AG10803 (cell line): ENCODE measurements around the gene DLG4.
A peak's percentile ranks its signal among the peaks of the same experiment; 100 is the strongest.

Experiments
- DNase-seq: peaks from one replicate; pipeline ENCODE4 v3.0.0; 2010; ENCODE audit warnings: low read depth
- H3K4me3 ChIP-seq: 2 replicates; pipeline ENCODE4 v1.5.1; 2011; ENCODE audit warnings: mild to moderate bottlenecking, low read length, control low read depth
- TF ChIP-seq, protein P1 (sequence below): conservative IDR thresholded peaks from 2 replicates; pipeline ENCODE4 v1.5.1; 2011; ENCODE audit warnings: mild to moderate bottlenecking, low read length, control low read depth, inconsistent platforms

DLG4 gene

DNA sequence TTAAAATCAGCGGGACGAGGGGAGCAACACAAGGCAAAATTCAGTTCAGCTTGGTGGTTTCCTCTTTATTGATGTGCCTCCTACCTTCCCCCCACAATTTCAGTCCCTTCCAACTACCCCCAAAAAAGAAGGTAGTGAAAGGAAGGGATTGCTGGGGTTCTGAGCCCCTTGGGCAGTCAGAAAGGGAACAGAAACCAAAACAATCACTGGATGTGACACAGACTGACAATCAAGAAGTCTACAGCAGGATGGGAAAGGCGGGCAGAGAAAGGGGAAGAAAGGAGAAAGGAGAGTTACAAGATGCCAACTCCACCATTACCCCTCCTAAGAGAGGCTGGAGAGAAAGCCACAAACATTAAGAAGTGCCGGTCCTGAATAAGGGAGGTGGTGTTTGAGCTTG lies 20.7 kb upstream of the DLG4 start:
- no peak for DNase-seq
- TF ChIP-seq, protein P1, sequence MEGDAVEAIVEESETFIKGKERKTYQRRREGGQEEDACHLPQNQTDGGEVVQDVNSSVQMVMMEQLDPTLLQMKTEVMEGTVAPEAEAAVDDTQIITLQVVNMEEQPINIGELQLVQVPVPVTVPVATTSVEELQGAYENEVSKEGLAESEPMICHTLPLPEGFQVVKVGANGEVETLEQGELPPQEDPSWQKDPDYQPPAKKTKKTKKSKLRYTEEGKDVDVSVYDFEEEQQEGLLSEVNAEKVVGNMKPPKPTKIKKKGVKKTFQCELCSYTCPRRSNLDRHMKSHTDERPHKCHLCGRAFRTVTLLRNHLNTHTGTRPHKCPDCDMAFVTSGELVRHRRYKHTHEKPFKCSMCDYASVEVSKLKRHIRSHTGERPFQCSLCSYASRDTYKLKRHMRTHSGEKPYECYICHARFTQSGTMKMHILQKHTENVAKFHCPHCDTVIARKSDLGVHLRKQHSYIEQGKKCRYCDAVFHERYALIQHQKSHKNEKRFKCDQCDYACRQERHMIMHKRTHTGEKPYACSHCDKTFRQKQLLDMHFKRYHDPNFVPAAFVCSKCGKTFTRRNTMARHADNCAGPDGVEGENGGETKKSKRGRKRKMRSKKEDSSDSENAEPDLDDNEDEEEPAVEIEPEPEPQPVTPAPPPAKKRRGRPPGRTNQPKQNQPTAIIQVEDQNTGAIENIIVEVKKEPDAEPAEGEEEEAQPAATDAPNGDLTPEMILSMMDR = no peak
- H3K4me3 ChIP-seq = peak overlapping the region; percentile 100

DNA sequence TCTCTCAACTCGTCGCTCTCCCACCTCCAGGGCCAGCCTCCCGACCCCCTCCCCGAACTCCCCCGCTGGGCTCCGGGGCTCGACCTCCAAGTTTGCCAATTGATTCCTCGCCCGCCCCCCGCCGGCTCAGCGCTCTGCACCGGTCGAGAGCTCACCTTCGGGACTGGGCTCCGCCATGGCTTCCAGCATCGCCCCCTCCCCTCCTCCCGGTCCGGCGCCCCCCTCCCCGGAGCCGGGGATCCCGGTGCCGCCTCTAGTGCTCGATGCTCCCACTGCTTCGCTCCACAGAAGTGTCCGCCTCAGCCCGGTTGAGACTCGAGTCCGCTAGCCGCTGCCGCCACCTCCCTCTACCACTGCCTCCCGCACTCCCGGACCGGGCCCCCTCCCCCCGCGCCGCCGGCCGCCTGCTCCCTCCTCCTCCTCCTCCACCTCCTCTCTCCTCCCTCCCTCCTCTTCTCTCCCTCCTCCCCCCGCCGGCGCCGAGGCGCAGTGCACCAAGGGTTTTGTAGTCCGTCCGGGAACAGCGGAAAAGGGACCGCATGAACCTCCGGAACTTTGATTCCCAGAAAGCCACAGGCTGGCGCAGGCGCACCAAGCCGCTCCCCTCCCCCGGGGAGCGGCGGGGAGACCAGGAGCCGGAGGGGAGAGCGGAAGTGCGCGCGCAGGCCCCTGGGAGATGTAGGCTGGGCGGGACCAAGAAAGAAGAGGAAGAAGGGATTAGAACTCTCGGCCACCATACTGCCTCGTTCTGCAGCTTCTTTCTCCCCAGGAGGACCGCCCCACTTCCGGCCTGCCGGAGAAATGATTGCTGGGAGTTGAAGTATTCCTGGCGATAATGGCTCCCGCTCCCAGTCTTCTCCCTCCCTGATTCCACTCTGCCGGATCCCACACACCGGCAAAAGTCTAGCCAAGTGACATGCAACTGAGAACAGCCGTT lies 19.7 kb upstream of the DLG4 start, which contains the start of gene PHF23:
Gene PHF23 (minus strand): TSS at position 367 of the 937 bp plus-strand sequence. CDS start 178 bp downstream, at position 189.
- TF ChIP-seq, protein P1 = no peak
- peak within 1 kb of the TSS; percentile 100 for H3K4me3 ChIP-seq
- peak; percentile 99 for DNase-seq

DNA sequence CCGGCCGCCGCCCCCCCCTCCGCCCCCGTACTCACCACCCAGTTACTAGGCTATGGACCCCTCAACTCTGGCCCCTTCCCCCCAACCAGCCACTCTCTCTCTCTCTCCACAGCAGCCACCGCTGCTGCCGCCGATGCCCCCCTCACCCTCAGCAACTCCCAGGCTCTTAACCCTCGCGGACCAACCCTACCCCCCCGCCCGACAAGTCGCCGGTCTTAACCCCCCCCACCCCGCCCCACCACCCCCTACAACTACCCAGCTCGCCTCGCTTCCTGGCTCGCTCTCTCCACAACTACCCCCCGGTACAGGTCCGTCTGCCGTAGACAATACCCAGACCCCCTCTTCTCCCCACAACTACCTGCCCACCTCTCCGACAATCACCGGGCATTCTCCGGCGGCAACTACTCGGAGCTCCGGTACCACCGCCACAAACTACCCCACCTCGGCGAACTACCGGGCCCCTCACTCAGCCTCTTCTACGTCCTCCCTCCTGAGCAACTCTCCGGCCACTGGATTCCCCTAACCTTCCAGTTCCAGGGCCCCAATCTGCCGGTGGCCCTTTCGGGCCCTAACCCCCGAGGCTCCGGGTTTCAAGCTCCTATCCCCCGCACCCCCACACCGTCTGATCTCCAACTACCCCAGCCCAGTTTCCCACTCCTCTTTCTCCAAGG lies 18.9 kb upstream of the DLG4 start:
- peak; percentile 42 for DNase-seq
- TF ChIP-seq, protein P1 = no peak
- H3K4me3 ChIP-seq = peak overlapping the region; percentile 94

DNA sequence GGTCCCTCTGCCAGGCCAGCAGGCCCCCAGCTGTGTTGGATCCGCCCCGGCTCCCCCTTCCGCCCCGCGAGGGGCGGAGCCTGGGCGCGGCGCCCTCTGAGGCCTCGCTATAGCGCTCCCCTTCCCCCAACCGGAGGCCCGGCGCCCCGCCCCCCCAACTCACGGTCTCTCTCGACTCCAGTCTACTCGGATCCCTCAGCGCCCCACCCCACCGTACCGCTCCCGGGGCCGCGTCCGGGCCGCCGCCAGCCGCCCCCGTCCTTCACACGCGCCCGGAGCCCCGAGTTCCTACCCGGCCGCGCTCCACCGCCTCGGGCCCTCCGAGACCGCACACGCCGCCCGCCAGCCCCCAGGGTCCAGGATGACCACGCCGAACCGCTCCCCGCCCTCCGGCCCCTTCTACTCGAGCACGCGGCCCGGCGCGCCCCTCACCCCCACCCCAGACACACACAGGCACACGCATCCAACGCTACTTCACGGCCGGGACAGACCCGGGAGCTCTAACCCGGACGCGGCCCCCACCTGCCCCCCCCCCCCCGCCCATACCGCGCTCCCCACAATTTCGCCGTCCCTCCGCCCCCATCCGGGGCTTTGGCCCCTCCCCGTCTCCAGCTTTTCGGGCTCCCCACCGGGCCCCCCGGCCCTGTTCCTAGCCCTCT lies 18.3 kb upstream of the DLG4 start:
- peak overlapping the region; percentile 94 for H3K4me3 ChIP-seq
- TF ChIP-seq, protein P1 = no peak
- DNase-seq = peak; percentile 57

DNA sequence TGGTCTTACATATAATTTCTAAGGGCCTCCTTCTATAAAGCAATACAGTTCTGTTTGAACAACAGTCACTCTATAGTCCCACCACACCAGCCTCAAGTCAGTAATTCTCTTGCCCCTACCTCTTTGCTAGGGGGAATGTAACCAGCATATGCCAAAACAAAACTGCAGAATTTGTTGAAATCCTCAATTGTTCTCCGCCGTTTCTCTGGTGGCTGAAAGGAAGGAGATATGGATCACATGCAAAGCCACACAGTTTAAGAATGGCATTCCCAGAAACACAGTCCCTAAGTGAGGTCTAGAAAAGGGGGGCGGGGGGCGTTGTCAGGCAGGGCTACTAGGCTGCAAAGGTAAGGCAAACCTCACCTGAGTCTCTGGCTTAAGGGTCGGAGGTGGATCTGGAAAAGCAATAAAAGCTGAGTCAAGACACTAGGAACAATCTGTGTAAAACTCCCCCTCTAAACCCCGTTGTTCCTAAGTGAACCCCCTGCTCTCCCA lies 17.7 kb upstream of the DLG4 start:
- DNase-seq = no peak
- H3K4me3 ChIP-seq = peak overlapping the region; percentile 94
- TF ChIP-seq, protein P1 = no peak

DNA sequence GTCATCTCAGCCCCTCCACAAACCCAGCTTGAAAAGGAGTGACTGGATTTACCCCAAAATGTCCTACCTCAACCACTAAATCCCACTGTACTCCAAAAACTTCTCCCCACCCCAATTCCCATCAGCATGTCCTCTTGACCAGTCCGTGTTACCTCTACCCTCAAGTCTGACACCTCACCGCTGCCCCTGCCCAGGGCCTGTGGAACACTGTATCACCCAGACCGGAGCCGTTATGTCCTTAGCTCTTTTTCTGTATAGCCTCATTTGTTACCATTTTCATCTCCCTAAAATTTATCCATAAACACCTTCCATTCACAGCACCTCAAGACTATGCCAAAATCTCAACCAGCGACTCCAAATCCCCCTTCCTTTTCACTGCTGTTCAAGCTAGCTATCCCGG lies 17.2 kb upstream of the DLG4 start:
- DNase-seq = no peak
- TF ChIP-seq, protein P1 = no peak
- H3K4me3 ChIP-seq = peak overlapping the region; percentile 94; the same call in 1 of the 2 replicates
